NCI-H526 (cell line): ENCODE measurements around the gene SGIP1.

Source experiments
- DNase-seq, 2 experiments: peaks; one replicate each; lab custom pipeline; 2025; lab: John Stamatoyannopoulos, UW

SGIP1 gene

GRCh38 chr1:66521721-66522365, 12.1 kb upstream of the SGIP1 start:
- DNase-seq = no peak

- no peak for DNase-seq
Observed at GRCh38 chr1:66523562-66523961, 10.4 kb upstream of the SGIP1 start.

- DNase-seq = no peak
Observed at GRCh38 chr1:66525086-66525485, 8.9 kb upstream of the SGIP1 start.

- DNase-seq = no peak
Observed at GRCh38 chr1:66526036-66526435, 7.9 kb upstream of the SGIP1 start.

GRCh38 chr1:66526991-66527390, 7.0 kb upstream of the SGIP1 start:
- DNase-seq = no peak

- DNase-seq = no peak
Observed at GRCh38 chr1:66527686-66528085, 6.3 kb upstream of the SGIP1 start.

GRCh38 chr1:66528580-66528979, 5.4 kb upstream of the SGIP1 start:
- DNase-seq = no peak

GRCh38 chr1:66532214-66532613, 1.7 kb upstream of the SGIP1 start:
- no peak for DNase-seq

GRCh38 chr1:66532798-66533783, 862 bp upstream of the SGIP1 start:
- DNase-seq = peak; percentile 32 to 62

- DNase-seq = no peak
Observed at GRCh38 chr1:66535061-66535460, 1.1 kb downstream of the SGIP1 start.

GRCh38 chr1:66535853-66536252, 1.9 kb downstream of the SGIP1 start:
- no peak for DNase-seq

- no peak for DNase-seq
Observed at GRCh38 chr1:66537718-66538117, 3.8 kb downstream of the SGIP1 start.

GRCh38 chr1:66539491-66539890, 5.5 kb downstream of the SGIP1 start:
- DNase-seq = peak in 1 of 2 experiments; percentile 15

- peak in 1 of 2 experiments; percentile 29 for DNase-seq
Observed at GRCh38 chr1:66540434-66541032, 6.6 kb downstream of the SGIP1 start.

- no peak for DNase-seq
Observed at GRCh38 chr1:66542314-66542713, 8.4 kb downstream of the SGIP1 start.

GRCh38 chr1:66542811-66543767, 9.1 kb downstream of the SGIP1 start:
- peak; percentile 67 to 84 for DNase-seq

- DNase-seq = no peak
Observed at GRCh38 chr1:66546047-66546810, 12.3 kb downstream of the SGIP1 start.

GRCh38 chr1:66549017-66549416, 15.1 kb downstream of the SGIP1 start:
- DNase-seq = no peak

- DNase-seq = no peak
Observed at GRCh38 chr1:66550243-66550642, 16.3 kb downstream of the SGIP1 start.

GRCh38 chr1:66552287-66552686, 18.3 kb downstream of the SGIP1 start:
- no peak for DNase-seq

GRCh38 chr1:66552829-66553228, 18.9 kb downstream of the SGIP1 start:
- no peak for DNase-seq
